CD4-positive, alpha-beta T cell treated with Interleukin-6 at 100 ng/mL for 8 hours (primary cell): ENCODE data around the gene SLC37A1.

Source experiments
- DNase-seq: peaks from one replicate; pipeline ENCODE4 v3.0.0-alpha.2; 2020; ENCODE audit warnings: mixed read lengths, low spot score

The SLC37A1 gene

DNA sequence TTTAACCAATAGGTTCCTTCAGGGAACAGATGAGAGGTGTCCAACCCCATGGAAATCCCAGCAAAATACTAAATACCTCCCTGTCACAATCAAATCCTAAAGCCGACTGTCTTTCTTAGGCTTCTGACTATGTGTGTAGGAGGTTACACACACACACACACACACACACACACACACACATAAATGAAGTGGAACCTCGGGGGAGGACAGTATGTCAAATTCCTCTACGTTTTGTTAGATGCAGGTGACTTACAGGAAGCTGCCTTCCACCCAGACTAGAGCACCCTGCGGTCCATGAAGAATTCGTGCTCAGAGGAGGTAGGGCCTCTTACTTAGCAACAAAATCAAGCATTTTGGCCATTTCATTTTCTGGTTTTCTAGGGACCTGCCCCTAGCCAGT lies 34.1 kb upstream of the SLC37A1 start:
- no peak for DNase-seq

DNA sequence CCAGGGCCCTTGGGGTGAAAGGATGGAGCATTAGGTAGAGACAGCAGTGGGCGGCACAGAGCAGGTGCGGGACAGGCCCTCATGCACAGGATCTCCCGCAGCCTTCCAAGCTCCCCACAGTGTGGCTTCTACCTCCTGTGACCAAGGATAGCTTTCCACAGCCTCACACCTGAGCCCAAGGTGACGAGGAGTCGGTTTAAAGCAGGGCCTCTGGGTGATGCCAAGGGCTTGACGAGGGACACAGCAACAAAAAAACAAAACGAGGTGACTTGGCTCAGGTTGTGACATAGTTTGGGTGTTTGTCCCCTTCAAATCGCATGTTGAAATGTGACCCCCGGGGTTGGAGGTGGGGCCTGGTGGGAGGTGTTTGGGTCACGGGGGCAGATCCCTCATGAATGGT lies 32.9 kb upstream of the SLC37A1 start:
- DNase-seq: no peak

DNA sequence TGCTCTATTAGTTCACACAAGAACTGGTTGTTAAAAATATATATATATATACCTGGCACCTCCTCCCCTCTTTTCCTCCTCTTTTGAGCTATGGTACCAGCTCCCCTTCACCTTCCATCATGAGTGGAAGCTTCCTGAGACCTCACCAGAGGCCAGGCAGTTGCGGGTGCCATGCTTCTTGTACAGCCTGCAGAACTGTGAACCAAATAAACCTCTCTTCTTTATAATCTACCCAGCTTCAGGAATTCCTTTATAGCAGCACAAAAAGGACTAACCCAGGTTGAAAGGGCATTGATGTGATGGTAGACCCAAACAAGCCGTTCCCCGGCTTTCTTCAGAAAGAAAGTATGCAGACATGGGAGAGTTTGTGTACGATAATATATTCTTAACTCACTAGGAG lies 32.5 kb upstream of the SLC37A1 start:
- DNase-seq: no peak

DNA sequence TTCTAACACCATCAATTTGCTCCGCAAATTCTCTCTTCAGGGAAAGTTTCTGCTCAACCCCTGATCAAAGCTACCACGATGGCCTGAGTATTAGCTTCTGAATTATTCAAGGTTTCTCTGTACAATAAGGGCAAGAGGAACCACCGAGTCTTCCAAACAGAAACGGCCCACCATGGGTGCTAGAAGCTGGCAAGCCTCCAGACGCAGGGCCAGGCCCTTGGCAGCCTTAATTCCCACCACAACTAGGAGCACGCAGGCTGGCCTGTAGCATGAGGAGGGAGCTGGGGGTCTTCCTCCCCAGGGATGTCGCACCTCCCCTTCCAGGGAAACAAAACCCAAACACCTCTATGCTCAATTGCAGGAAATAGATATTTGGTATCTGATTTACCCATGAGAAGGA lies 28.7 kb upstream of the SLC37A1 start:
- no peak for DNase-seq

DNA sequence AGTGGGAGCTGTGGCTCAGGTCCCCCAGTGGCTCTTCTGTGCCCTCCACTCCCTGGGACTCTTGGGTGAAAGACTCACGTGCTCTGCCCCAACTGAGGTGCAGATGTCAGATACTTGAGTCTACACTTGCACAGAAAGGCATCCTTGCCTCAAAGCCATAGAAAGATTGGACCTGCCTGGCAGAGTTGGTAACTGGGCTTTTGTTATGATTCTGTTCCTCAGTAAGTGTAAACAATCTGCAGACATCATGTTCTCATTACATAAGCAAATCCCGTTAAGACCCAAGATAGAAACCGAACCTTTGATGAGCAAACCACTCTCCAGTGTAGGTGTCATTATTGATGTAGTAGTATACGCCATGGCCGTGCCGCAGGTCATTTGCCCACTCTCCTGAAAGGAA lies 27.6 kb upstream of the SLC37A1 start:
- no peak for DNase-seq

DNA sequence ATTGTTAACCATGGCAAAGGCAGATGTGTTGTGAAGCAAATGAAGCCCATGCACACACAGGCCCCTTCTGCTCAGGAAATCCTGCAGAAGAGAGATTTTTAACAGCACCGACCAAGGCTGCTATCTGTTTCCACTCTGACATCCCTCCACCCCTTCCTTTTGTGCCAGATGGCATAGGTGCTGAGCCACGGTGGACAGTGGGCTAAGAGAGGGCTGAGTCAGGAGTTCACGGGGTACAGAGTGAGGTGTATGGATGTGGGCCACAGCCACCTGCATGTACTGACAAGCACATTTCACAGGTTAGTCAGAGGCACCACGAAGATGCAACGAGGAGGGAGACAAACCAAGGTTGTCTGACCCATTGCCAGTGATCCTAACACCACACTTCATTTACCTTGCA lies 27.1 kb upstream of the SLC37A1 start:
- DNase-seq: no peak

DNA sequence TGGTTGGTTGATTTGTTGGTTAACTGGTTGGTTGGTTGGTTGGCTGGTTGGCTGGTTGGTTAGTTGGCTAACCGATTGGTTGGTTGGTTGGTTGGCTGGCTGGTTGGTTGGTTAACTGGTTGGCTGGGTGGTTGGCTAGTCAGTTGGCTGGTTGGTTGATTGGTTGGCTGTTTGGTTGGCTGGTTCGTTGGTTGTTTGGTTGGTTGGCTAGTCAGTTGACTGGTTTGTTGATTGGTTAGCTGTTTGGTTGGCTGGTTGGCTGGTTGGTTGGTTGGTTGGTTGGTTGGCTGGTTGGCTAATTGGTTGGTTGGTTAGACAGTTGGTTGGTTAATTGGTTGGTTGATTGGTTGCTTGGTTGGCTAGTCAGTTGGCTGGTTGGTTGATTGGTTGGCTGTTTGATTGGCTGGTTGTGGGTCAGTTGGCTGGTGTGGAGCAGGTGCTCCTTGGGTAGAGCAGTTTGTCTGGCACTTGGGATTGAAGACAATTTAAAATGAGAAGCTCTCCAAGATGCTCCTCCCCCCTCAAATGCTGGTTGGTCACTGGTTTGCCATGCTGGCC lies 24.6 kb upstream of the SLC37A1 start:
- DNase-seq: no peak

DNA sequence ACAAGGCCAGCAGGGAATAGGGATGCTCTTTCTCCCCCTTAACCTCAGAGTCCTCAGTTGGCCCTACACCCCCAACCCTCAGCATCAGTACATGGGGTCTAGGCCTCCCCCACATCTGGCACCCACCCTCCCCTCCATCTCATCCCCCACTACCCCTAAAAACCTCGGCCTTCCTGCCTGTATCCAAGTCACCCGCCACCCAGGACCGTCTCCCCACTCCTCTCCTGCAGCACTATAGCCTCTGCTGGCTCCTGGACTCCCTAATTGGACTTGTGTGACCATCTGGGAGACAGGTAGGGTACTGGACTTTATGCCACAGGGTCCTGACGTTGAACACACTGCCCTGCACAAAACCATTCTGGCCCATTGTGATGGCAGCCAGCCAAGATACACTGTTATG lies 23.7 kb upstream of the SLC37A1 start:
- no peak for DNase-seq

DNA sequence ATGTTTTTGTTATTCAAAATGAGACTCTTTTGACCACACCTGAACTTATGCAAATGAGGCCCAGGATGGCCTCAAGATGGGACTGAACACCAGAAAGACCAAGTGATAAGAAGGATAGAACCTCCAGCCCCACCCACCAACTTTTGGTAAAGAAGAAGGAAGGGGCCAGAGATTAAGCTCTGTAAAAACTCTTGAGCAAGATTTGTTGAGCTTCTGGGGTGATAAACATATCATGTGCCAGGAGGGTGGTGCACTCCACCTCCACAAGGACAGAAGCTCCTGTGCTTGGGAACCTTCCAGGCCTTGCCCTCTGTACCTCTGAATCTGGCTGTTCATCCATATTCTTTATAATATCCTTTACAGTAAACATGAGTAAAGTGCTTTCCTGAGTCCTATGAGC lies 22.9 kb upstream of the SLC37A1 start:
- no peak for DNase-seq

DNA sequence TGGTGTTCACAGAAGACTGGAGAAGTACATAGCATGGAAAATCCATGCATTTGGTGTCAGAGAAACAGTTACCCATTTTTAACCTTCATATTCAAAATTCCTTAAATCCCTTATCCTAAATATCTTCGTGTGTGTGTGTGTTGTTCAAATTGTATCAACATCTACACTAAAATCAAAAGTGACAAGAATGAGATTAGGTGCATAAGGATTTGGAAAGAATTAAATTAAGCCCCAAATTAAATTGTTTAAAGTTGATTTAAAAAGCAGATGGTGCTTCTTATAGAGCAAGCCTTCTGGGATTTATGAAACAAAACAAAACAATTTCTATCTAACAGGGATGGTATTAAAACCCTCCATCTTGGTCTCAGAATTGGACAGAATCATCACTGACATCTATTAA lies 22.3 kb upstream of the SLC37A1 start:
- no peak for DNase-seq

DNA sequence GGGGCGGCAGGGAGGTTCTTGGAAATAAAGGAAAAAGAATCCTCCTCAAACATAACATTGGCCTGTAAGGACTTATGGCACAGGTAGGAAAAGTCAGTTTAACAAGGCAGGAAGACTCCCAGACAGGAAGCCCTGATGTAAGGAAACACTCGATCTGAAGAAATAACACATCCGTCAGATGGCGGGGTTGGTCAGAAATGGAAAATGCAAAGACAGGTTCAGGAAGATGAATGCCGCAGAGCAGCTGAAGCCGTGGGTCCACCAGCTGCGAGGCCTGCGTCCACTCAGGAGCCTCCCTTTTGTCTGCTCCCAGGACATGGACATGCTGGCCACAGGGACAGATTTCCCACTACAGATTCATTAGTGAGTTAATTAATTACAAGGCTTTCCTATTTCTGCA lies 21.5 kb upstream of the SLC37A1 start:
- no peak for DNase-seq

DNA sequence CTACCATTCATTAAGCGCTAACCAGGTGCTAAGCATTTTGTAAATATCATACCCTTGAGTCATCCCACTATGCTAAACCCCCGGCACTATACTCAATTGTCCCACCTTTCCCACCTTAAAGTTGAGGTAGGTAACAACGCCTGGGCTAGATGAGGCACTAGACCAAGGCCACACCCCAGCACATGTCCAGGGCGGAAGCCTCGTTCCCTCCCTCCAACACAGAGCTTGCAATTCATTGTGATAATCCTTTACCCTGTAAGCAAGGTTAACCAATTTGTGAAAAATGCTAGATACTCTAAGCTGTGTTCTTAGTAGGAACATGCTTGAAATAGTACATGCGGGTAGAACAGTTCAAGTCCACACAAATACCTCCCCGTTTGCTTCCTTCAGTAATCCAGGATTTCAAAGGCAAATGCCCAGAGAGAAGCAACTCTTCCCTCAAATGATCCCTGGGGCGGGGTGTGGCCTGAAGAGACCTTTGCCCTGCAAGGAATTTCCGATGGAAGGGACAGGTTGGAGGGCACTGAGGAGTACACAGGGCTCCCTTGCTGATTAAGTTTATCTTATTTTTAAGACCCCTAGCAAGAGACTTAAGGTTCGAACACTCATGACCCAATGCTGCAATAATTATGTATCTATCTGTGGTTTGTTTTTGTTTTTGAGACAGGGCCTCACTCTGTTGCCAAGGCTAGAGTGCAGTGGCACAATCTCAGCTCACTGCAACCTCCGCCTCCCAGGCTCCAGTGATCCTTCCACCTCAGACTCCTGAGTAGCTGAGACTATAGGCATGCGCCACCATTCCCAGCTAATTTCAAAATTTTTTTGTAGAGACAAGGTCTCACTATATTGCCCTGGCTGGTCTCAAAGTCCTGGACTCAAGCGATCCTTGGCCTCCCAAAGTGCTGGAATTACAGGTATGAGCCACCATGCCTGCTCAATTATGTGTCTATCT lies 20.3 kb upstream of the SLC37A1 start:
- DNase-seq: no peak

DNA sequence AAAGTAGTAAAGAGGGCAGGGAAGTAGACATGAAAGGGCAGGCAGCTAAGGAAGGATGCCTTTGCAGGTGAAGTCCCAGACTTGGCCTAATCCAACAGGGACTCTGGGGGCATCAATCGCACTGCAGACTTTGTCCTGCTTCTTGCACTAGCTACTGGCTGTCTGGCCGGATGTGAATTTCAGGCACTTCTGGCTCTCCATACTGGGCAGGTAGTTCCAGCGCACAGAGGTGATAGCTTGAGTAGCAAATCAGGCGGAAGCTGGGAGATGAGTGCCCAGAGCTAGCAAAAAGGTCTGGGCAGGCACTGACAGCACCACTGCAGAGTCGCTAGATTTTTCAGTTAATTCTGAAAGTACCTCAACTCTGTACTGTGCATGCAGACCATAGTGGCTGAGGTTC lies 18.6 kb upstream of the SLC37A1 start:
- no peak for DNase-seq

DNA sequence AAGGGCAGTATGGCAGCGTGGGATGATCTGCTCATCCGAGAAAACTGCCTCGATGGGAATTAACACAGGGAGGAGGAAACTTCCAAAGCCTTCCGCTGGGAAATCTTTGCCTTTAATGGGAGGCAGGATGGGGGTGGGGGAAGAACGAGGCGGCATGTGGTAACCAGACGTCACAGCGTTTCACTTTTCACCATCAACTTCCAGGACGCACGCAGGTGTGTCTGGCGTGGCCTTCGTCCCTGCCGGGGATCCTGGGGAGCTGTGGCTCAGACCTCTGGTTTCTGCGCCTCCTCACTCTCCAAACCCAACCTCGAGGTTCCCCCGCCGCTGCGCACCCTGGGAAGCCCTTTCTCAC lies 17.9 kb upstream of the SLC37A1 start:
- no peak for DNase-seq

DNA sequence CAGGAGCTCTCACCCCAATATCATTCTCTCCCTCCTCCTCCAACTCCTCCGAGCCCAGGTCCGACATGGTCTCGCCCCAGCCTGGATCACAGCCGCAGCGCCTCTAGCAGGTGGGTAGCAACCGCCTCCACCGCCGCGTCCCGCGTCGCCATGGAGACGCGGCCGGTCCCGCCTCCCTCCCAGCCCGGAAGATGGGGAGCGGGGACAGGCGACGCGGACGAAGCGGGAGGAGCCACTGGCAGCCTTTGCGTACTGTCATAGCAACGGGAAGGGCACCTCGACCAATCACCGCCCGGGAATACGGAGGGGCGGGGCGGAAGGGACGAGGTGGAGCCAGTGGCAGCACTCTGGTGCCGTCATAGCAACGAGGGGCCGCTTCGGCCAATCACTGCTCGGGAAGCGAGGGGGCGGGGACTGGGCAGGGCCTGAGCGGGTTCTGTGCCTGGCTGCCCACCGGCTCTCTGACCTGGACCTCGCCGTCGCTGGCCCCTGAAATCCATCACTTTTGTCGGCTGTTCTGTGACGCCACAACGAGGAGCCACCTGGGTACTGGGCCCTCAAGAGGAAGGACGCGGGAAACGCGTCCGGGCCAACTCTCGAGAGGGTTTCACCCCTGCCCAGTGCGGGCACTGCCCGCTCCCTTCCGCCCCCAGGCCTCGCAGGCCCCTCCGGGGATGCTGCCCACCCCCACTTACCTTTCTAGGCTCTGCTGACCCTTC lies 17.4 kb upstream of the SLC37A1 start, which contains the start of gene RSPH1:
RSPH1 (minus strand) TSS at position 105 of the 719 bp plus-strand sequence; CDS start at position 67, 38 bp downstream.
- DNase-seq: peak; percentile 99

DNA sequence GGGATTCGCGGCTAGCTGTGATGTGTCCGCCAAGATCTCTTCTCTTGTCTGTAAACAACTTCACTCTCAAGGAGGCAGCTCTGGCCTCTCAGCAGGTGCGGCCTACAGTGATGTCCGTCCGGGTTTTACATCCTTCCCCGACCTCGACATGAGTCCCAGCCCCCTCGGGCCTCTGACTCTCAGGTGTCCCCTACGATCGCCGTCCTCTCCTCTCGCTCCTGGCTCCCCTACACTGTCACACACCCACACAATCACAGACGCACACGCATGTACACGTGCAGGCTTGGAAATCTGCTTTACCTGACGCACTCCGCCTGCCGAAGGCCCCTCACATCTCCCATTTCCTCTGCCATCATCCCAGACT lies 16.8 kb upstream of the SLC37A1 start:
- DNase-seq: no peak

DNA sequence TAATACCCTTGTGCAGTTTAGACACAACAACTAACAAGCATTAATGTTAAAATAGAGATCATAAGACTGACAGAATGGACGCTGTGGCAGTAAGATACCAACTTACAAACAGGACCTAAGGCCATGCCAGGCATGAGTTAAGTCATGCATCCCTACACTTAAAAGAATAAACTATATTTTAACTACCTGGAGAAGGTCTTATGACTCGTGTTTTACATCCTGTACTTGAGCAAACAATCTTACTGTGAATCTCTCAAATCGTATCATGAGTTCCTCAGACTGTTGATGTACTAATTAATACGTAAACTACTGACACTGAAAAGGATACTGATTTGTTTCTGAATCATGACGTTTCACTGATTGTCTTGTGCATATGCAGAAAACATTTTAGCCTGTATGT lies 15.6 kb upstream of the SLC37A1 start:
- DNase-seq: no peak

DNA sequence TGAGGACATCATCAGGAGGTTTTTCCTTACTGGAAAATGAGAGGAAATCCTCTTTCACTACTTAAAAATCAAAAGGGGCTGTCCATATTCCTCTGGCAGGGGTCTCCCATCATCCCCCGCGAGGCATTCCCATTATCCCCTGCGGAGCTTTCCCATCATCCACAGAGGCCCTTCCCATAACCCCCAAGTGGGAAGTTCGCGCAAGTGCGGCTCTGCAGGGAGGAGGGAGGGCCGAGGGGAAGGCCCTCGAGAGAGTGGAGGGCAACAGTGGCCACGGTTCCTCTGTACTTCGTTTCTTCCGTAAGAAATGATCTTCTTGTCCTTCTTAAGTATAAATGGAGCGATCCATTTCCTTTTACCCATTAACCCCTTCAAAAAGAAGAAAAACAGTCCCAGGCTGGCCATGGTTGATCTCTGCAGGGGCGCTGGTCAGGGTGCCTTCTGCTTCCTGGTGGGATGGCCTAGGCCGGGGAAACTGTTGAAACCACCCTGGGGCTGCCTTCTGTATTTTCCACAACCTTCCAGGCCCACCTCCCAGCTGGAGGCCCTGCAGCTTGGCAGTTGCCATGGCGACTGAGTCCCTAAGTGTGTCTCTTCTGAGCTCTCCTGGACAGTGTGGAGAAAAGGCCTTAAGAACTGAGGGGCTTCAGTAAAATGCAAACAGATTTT lies 14.1 kb upstream of the SLC37A1 start:
- no peak for DNase-seq

DNA sequence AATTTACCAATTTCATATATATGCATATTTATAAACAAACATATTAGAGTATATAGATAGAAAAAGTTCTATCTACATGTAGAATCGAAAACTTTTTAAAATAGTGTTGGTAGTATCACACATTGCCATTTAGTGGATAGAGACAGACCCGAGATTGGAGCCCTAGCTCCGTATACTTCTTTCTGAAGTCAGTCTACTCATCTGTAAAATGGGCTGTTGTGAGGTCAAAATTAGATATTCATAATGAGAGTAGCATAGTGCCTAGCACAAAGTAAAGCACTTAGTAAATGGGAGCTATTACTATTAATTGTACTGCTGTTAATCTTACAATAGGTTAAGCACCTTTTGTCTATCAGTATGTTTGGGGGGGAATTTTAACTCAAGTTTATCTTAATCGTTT lies 13.4 kb upstream of the SLC37A1 start:
- DNase-seq: no peak

DNA sequence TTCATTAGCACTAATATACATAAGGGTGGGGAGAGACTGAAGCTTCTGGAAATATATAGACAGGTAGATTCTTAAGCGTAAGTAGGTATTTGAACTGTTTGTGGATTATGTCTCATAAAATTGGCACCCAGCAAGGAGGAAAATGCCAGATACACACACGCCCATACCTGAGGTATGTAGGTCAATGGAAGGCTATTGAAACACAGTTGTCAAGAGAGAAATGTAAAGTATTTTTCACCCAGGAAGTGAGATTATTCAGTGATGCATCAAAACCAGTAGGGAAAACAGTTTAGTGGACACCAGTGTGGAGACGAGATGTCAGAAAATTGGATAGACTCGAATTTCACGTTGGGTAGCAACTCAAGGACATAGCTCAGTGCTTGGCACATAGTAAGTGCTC lies 12.9 kb upstream of the SLC37A1 start:
- no peak for DNase-seq

DNA sequence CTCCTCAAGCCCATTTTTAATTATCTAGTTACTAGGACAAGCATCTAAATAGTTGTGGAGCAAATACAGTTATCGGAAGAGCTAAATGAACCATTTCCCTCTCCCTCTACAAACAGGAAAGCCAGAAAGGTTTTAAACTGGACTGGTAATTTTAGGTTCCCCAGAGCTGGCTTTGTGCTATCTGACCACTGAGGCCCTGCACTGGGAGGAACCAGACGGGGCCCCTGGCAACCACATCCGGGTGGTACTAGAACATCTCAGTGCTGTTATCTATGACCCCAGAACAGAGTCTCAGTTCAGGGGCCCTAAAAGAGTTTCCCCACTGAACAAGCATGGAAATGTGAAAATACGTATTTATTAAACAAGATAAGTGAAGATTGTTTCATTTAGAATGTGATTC lies 9.9 kb upstream of the SLC37A1 start:
- DNase-seq: no peak

DNA sequence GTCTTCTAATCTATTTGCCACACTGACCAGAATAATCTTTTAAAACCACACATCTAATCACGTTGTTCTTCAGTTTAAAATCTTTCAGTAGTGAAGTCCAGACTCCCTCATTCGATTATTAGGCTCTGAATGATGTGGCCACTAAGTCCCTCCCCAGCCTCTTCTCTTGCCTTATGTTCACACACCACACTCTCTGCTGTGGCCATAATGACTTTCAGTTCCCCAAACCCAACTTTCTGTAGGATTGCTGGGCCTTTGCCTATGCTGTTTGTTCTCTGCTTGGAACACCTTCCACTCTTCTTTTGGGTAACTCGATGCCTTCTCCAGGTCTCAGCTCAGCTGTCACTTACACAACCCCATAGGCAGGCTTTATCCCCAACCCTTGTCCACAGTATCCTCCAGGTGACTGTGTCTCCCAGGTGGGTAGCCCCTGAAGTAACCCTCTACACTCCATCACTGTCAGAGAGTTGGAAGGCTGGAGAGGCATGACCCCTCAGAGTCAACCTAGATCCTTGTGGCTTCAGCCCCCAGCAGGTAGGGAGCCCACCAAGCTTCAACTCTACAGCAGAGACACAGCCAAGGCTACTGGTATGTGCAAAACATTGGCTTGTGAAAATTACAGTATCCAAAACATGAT lies 8.4 kb upstream of the SLC37A1 start:
- no peak for DNase-seq
